AML-193 (cell line): ENCODE results near the gene GGA3.
A peak's percentile ranks its signal among the peaks of the same experiment; 100 is the strongest.
"Not testable (repeated sequence)": the region's sequence is repeated elsewhere in the genome, so short reads cannot be mapped to it uniquely, and the experiment has no call there.

ENCODE experiments used
- DNase-seq, 2 experiments: peaks; one replicate each; lab custom pipeline; 2025; lab: John Stamatoyannopoulos, UW

The GGA3 gene

DNA sequence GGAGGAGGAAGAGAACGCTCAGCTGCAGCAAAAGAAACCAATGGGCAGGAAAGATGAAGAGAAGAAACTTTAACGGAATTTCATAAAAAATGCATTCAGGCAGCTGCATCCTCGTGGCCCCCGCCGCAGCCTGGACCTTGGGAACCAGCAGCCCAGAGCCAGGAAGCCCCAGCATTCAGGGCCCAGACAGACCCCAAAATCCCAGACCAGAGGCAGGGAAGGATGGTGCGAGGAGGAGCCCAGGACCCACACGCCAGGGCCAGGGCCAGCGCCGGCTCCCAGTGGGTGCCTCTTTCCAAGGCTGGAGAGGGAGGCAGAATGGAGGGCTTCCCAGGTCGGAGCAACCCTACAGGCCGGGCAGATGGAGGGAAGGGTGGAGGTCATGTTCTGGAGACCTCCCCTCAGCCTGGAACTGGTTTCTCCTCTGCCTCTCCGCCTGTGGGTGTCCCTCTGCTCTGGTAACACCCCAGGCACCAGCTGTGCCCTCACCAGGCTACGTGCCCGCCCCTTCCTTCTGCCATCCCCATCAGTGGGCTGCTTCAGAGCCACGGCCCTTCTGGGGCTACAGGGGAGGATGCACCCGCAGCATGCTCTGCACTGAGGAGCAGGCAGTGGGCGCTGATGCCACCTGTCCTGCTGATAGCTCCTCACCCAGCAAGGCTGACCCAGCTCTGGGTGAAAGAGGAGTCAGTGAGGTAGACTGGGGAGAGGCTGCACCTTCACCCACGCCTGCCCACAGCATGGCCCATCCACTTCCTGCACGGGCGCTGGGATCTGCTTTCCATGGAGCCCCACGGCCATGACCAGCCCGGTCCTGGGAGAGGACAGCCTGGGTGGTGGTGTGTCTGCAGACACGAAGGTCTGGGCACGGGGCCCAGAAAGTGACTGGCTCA is 10.8 kb upstream of the GGA3 start:
- DNase-seq = no peak

DNA sequence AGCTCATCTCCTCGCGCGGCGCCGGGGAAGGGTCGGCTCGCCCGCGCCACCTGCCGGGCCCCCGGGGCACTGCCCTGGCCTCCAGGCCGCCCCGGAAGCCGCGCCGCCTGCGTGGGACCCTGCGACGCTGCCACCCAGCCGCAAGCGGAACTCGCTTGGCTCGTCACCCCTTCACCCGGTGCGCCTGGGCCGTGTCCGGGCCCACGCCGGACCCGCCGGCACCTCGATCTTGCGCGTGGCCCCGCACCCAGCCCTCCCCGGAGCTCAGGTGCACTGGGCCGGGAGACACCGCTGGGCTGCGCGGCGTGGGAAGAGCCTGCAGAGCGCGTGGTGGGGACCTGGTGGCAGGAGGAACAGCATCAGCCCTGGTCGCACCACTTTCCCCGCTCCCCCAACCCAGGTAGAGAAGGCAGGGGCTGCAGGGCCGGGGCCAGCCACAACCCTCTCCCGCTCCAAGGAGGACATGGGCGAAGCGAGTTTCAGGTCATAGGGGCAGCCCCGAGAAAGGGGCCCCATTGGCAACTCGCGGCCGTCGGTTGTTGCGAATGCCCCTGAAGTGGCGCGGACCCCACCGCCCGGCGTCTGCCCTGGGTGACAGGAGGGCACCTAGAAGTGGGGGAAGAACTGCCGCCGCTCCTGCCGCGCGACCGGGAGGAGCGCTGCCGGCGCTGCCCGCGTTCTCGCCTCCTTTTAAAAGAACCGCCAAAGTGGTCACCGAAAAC is 10.0 kb upstream of the GGA3 start:
- DNase-seq = peak; percentile 83 to 85

DNA sequence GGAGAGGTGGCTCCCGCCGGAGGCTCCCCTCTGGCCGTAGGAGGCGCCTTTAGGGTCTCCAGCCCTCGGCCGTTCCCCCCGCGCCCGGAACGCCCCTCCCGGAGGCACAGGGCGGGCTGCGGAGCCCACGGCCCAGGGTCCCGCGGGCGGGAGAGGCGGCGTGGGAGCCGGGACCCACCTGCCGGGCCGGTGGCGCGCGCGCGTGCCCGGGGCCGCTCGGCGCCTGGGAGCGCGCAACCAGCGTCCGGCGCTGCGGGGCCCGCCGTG is 9.5 kb upstream of the GGA3 start, which contains the start of gene MIF4GD:
Gene MIF4GD, minus strand, starts transcription at position 266 of the 267 bp plus-strand sequence. CDS start 1,036 bp downstream, outside the sequence.
- DNase-seq = no peak

DNA sequence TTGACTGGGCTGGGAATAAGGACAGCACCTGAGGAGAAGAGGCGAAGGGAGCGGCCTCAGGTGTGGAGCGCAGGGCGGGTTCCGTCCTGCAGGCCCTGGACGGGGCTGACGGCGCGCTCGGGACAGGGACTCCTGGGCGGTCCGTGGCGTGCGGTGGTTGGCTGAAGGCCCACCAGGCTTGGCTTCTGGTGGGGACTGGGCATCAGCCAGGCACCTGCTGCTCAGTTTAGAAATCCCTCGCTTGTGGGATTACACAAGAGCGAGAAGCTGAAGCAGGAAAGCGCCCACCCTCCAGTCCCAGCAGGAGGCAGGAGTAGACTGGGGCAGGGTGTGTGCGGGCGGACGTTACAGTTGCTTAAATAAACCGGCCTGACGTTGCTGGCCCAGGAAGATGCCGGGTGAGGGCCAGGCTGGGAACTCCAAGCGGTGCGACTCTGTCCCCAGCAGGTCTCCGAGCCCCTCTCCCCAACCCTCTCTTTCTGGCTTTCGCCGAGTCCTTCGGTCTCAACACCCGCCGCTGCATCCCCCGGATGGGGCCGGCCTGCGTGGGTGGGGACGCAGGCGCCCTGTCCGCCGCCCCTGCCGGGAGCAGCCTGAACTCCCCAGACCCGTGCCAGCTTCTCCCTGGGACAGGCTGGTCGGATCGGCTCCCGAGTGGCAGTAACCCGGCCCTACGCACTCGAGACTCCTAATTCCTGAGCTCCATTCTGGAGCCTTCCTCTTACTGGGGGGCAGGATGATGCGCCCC is 9.0 kb upstream of the GGA3 start:
- DNase-seq = peak; percentile 84 to 89

DNA sequence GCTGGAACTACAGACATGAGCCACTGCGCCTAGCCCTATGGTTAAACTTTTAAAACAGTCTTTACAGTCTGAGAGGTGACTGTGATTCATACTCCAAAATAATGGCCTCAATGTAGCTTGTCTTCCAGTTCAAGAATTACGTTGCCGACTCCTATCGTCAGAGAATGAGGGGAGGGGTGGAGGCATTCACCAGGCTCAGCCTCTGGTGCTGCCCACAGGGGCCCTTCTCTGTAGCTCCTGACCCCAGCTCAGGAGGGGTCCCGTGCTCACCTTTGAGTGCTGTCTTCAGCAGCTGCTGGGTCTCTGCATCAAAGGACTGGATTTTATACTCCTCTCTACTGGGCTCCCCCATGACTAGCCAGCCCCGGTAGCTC is 8.4 kb upstream of the GGA3 start:
- DNase-seq = no peak

DNA sequence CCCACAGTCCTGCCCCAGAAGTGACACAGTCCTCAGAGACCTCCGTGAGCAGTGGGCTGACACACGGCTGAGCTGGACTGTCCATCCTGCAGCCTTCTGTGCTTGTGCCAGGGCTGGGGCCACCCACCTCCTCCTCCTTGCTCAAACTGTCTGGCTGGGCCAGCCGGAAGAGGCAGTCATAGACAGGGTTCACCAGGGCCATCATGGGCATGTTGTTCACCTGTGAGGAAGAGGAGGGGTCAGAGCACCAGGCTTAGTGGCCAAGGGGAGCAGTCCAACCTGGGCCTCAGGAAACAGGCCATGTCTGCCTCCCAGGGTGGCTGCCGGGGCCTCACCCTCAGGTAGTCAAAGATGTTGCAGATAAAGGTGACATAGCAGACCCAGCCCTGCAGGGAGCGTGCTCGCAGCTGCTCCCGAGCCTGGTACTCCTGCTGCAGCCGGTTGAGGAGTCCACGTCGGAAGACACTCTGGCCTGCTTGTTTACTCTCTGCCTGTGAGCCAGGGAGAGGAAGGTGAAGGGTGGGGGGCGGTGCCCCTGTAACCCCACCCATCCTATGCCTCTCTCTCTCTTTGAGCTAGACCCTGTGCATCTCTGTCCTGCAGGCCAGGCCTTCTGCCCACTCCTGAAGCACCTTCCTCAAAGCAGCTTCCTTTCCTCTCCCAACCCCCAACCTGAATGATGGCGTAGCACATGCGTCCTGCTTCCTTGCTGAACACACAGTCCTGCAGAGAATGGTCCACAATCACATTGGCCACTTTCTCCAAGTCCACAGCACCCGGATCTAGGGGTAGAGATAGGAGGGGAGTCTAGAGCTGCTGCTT is 6.2 kb upstream of the GGA3 start:
- DNase-seq = no peak

DNA sequence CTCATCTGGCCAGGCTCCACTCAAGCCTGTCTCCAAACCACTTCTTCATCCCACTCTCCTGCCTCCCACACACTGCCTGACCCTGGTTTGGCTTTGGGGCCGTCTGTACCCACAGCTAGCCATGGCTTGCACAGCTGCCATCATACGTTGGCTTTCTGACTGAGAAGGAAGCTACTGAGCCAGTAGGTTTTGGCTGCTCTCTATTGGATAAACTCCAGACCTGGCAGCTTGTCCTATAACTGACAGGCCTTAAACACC is 5.7 kb upstream of the GGA3 start:
- no peak for DNase-seq

DNA sequence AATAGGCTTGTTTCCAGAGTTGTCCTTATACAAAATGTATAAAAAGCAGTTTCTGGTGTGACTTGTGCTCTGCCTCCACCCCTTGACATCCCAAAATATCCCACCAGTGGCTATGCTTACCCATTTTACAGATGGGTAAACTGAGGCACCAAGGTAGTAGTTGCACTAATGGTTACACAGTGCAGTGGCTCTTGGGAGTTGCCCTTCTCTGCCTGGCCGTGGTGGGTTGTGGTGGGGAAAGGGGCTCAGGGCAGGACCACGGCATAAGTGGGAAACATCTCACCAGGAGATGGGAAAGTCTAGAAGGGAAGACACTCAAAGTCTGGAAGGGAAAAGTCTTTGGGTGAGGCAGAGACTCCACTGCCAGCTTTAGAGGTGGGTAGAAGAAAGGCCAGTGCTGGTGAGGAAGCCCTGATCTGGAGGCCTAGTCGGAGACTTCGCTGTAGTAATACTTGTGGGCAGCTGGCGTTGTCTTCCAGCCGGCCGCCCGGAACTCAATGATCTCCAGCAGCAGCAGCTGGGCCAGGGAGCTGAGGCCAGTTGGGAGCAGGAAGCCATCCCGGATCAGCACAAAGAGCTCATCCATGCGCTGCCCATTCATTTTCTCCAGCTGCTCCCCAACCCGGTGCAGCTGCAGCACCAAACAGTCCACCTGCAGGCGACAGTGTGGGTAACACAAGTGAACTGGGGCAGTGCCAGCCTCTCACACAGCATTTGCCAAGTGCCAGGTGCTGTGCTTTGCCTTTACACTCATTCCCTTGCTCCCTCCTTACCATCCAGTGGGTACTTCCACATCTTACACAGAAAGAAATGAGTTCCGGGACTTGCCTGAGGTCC is 5.1 kb upstream of the GGA3 start:
- DNase-seq = no peak

DNA sequence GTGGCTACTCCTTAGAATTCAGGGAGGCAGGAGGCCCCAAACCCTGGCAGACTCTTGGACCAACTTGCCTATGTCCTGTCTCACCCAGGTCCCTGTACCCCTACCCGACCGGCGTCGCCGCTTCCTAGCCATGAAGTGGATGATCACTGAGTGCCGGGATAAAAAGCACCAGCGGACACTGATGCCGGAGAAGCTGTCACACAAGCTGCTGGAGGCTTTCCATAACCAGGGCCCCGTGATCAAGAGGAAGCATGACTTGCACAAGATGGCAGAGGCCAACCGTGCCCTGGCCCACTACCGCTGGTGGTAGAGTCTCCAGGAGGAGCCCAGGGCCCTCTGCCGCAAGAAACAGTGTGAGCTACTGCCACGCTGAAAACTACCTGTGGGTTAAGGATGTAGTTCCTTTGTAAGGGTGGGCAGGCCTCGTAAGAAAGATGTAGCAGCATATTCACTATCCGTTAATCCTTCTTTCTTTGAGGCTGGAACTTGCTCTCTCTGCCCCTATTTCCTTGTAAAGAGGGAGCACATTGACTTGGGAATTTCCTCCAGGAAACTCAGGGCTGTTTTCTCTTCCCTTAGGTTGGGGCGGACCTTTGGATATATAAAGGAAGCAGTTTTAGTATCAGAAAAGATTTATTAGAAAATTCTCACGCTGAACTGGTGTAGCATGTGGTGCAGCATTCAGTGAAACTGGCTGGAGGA is 4.4 kb upstream of the GGA3 start:
- no peak for DNase-seq

DNA sequence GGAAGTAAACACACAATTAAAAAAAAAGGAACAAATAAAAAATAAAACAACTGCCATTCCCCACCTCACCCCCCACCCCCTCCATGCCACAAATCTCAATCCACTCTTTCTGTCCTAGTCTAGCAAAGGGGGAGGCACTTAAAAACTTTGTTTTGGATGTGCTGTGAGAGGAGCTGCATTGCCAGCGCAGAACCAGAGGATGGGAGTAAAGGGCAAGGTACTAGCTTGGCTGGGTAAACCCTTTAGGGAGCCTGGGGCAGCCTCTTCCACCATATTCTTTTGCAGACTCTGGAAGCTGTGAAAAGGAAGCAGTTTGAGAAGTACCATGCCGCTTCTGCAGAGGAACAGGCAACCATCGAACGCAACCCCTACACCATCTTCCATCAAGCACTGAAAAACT is 1.6 kb upstream of the GGA3 start:
- DNase-seq = no peak

DNA sequence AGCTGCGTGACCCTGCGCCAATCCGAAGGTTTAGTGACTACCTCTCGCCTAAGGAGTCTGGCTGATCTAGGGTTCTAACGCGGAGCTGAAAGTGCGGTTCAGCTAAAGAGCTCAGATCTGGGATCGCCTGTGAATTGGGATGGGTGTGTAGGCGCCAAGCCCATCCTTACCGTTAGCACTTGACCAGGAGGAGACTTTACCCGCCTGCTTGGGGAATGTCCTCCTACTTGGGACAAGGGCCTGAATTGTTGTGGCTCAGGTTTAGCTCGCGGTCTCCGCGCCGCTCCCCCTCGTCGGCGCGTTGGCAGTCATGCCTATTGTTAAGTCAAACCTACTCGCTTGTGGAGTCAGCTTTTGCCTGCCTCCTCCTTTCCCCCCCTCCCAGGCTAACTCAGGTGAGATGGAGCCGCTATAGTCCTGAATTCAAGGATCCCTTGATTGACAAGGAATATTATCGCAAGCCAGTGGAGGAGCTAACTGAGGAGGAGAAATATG is 753 bp upstream of the GGA3 start:
- DNase-seq = no peak

DNA sequence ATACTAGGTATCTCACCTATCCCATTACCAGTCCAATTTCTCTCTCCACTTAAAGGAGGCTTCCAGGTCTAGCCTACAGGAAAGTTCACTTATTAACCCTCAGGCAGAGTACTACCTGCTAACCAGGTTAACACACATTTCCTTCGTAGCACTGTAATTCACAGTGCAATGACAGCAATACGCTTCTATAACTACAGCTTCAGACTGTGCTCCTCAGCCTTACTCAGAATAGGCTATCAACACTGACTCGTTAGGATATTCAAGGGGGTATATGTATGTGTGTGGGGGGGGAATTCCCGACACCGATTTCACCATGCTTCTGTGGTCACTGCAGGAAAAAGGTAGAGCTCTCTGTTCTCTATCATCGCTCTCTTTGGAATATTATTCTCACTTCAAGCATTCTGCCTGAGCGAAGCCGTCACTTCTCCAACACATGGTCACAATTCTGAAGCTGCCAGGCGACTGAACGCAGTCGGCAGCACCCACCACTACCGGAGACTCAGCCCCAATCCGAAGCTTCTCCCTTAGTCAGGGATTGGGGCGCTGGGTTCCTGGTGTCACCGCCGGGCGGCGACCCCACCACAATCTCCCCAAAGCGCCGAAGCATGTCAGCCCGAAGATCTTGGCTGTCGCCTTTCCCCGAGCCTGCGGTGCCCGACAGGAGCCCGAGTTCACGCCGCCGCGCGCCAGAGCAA is 618 bp downstream of the GGA3 start:
- DNase-seq = no peak

DNA sequence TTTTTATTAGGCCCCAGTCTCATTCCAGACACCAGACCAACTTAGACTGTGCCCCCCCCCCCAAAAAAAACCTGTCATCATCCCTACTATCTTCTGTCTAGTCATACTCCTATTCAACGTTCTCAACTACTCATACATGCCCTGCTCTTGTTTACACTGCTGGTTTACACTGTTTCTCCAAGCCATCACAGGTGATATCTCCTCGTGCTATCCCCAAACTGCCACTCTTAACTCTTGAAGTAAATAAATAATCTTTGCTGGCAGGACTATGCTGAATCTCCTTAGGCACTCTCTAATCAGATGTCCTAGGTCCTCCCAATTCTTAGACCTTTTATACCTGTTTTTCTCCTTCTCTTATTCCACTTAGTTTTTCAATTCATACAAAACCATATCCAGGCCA is 4.2 kb downstream of the GGA3 start:
- DNase-seq = not testable (repeated sequence)

DNA sequence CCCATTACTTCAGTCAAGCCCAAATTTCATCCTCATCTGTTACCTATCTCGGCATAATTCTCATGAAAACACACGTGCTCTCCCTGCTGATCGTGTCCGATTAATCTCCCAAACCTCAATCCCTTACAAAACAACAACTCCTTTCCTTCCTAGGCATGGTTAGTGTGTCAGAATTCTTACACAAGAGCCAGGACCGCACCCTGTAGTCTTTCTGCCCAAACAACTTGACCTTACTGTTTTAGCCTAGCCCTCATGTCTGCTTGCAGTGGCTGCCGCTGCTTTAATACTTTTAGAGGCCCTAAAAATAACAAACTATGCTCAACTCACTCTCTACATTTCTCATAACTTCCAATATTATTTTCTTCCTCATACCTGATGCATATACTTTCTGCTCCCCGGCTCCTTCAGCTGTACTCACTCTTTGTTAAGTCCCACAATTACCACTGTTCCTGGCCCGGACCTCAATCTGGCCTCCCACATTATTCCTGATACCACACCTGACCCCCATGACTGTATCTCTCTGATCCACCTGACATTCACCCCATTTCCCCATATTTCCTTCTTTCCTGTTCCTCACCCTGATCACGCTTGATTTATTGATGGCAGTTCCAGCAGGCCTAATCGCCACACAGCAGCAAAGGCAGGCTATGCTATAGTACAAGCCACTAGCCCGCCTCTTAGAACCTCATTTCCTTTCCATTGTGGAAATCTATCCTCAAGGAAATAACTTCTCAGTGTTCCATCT is 5.3 kb downstream of the GGA3 start:
- DNase-seq = not testable (repeated sequence)

DNA sequence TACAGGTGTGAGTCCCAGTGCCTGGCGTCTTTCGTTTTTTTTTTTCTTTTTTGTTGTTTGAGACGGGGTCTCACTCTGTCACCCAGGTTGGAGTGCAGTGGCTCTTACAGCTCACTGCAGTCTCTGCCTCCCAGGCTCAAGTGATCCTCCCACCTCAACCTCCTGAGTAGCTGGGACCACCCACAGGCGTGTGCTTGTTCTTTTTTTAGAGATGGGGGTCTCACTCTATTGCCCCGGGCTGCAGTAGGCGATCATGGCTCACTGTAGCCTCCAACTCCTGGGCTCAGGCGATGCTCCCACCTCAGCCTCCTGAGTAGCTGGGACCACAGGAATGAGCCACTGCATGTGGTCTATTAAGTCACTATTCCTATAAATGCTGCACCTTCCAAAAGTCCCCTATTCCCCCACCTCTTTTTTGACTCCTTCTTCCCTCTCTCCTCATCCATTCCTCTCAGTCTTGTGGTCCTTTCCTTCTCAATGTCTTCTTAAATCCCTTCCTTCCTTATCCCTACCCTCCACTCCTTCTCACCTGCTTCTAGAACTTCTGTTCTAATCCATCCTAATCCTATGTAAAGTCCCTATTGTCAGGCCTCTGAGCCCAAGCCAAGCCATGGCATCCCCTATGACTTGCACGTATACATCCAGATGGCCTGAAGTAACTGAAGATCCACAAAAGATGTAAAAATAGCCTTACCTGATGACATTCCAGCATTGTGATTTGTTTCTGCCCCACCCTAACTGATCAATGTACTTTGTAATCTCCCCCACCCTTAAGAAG is 9.2 kb downstream of the GGA3 start:
- no peak for DNase-seq

DNA sequence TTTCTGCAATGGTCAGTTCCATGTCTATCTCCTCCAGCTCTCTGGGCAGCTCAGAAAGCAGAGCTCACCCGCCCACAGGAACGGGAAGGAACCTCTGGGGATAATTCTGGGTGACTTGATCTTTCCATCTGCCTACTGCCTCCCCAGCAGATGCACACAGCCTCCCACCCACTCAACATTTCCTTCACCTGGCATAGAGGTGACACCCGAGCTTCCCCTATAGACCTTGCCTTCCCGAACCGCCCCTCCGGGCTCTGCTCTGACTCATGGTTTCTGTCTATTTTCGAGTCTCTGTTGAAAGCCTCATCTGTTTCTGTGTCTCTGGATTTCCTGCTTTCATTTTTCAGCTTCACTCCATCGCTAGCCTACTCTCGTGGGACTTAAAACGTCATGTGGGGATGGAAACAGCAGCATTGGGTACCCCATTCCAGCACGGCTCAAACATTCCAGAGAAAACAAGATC is 11.4 kb downstream of the GGA3 start:
- no peak for DNase-seq

DNA sequence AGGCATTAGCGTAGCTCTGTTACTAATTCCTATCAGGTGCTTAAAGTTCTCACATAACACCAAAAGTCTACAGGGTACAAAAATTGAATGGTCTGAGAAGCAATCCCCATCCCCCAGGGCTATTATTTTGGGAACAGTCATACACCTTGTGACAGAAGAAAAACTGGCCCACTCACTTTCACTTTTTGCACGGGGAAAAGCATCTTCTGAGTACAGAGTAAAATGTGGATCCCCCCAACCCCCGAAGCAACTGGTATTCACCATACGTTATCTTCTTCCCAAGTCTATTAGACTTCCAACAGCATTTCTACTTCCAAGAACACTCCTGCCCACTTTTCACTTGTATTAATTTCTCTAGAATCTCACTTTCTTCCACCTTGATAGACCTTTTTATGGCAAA is 11.8 kb downstream of the GGA3 start:
- no peak for DNase-seq

DNA sequence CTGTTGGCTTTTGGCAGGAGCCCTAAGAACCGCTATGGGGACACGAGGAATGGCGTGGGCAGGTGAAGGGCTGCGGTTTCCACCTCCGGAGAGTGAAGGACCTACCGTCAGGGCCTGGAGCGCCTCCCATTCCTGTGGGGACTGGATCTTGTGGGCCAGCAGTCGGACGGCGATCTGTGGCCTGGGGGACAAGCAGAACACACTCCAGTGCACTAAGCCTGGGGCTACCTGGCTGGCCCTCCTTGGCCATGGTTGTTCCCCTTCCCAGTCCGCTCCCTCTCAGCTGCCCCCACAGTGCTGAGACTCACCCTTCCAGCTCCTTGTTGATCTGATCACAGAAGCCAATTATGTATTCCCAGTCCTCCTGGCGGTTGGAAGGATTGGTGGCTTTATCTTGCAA is 15.0 kb downstream of the GGA3 start:
- no peak for DNase-seq
